ENCODE measurements around the gene P2RX2.

Gene P2RX2

DNA sequence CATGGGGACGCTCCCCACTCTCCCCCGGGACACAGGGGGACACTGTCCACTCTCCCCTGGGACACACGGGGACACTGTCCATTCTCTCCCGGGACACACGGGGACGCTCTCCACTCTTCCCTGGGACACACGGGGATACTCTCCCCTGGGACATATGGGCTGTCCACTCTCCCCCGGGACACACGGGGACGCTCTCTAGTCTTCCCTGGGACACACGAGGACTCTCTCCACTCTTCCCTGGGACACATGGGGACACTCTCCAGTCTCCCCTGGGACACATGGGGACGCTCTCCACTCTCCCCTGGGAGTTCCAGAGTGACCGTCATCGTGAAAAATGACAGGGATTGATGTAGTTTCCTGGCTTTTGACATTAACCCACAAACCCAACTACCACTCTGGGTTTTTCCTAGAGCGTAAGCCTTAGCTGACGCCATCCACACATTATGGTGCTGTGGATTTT is 3.0 kb upstream of the P2RX2 start:
- Histone ChIP-seq H3F3A (ENCODE audit: control insufficient read depth, insufficient read depth) (peaks cover 4% of the 10 kb centered on the region; the same call in 1 of the 2 replicates), H3K4me1 (ENCODE audit: control insufficient read depth, low read length) (peaks cover 3% of the 10 kb centered on the region; the same call in 1 of the 2 replicates), H3K4me3 (ENCODE audit: low read length) (no peak overlapping the region), H3K27me3 (ENCODE audit: control insufficient read depth, low read length) (0 out of 2 replicates have a peak, but pooled peaks cover 3% of the 10 kb centered on the region), H3K27ac (ENCODE audit: low read depth, low read length) (no peak overlapping the region), H3K36me3 (ENCODE audit: control insufficient read depth, low read length) (no peaks in the 10 kb centered on the region), H3K4me2 (ENCODE audit: low read length) (no peak overlapping the region), H3K9me3 (ENCODE audit: control insufficient read depth, insufficient read depth, low read length) (peaks cover 6% of the 10 kb centered on the region; the same call in 1 of the 2 replicates), H4K20me1 (ENCODE audit: control insufficient read depth, insufficient read depth, low read depth, low read length) (no peaks in the 10 kb centered on the region), H3K79me2 (ENCODE audit: control insufficient read depth, low read length) (no peaks in the 10 kb centered on the region), H3K9me2 (replicated peaks; ENCODE audit: control insufficient read depth, low read length) (no peaks in the 10 kb centered on the region)
- no peak for TF ChIP-seq EZH2phosphoT487 (IDR thresholded peaks at IDR 0.05; ENCODE audit: borderline replicate concordance, low read length)
- TF ChIP-seq, protein P1, sequence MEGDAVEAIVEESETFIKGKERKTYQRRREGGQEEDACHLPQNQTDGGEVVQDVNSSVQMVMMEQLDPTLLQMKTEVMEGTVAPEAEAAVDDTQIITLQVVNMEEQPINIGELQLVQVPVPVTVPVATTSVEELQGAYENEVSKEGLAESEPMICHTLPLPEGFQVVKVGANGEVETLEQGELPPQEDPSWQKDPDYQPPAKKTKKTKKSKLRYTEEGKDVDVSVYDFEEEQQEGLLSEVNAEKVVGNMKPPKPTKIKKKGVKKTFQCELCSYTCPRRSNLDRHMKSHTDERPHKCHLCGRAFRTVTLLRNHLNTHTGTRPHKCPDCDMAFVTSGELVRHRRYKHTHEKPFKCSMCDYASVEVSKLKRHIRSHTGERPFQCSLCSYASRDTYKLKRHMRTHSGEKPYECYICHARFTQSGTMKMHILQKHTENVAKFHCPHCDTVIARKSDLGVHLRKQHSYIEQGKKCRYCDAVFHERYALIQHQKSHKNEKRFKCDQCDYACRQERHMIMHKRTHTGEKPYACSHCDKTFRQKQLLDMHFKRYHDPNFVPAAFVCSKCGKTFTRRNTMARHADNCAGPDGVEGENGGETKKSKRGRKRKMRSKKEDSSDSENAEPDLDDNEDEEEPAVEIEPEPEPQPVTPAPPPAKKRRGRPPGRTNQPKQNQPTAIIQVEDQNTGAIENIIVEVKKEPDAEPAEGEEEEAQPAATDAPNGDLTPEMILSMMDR (IDR thresholded peaks at IDR 0.05; ENCODE audit: low read depth, low read length, poor library complexity, severe bottlenecking): no peak

DNA sequence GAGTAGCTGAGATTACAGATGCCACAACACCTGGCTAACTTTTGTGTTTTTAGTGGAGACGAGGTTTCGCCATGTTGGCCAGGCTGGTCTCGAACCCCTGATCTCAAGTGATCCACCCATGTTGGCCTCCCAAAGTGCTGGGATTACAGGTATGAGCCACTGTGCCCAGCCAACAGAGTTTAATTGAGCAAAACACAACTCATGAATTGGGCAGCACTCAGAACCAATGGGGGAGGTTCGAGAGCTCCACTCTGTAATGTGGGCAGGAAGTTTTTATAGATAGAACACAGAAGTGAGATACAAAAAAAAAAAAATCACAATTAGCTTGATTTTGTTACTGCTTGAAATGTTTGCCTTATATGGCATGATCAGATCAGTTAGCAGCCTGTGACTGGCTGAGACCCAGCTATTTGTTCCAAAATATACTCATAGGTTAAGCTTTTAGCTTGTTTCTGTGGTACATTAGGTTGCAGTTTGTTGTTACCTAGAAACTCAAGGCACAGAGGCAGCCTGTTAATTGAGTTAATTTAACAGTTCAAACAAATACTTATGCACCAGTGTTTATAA is 1.4 kb upstream of the P2RX2 start:
- Histone ChIP-seq H3K27me3 (ENCODE audit: control insufficient read depth, low read length) (0 out of 2 replicates have a peak, but pooled peaks cover 3% of the 10 kb centered on the region), H3F3A (ENCODE audit: control insufficient read depth, insufficient read depth) (peaks cover 4% of the 10 kb centered on the region; the same call in 1 of the 2 replicates), H4K20me1 (ENCODE audit: control insufficient read depth, insufficient read depth, low read depth, low read length) (no peaks in the 10 kb centered on the region), H3K79me2 (ENCODE audit: control insufficient read depth, low read length) (no peaks in the 10 kb centered on the region), H3K27ac (ENCODE audit: low read depth, low read length) (no peak overlapping the region), H3K9me3 (ENCODE audit: control insufficient read depth, insufficient read depth, low read length) (peaks cover 6% of the 10 kb centered on the region; the same call in 1 of the 2 replicates), H3K9me2 (replicated peaks; ENCODE audit: control insufficient read depth, low read length) (no peaks in the 10 kb centered on the region), H3K4me1 (ENCODE audit: control insufficient read depth, low read length) (peaks cover 3% of the 10 kb centered on the region; the same call in 1 of the 2 replicates), H3K36me3 (ENCODE audit: control insufficient read depth, low read length) (no peaks in the 10 kb centered on the region), H3K4me2 (ENCODE audit: low read length) (no peak overlapping the region), H3K4me3 (ENCODE audit: low read length) (no peak overlapping the region)
- no peak for TF ChIP-seq EZH2phosphoT487 (IDR thresholded peaks at IDR 0.05; ENCODE audit: borderline replicate concordance, low read length)
- TF ChIP-seq, protein P1 (IDR thresholded peaks at IDR 0.05; ENCODE audit: low read depth, low read length, poor library complexity, severe bottlenecking): no peak

DNA sequence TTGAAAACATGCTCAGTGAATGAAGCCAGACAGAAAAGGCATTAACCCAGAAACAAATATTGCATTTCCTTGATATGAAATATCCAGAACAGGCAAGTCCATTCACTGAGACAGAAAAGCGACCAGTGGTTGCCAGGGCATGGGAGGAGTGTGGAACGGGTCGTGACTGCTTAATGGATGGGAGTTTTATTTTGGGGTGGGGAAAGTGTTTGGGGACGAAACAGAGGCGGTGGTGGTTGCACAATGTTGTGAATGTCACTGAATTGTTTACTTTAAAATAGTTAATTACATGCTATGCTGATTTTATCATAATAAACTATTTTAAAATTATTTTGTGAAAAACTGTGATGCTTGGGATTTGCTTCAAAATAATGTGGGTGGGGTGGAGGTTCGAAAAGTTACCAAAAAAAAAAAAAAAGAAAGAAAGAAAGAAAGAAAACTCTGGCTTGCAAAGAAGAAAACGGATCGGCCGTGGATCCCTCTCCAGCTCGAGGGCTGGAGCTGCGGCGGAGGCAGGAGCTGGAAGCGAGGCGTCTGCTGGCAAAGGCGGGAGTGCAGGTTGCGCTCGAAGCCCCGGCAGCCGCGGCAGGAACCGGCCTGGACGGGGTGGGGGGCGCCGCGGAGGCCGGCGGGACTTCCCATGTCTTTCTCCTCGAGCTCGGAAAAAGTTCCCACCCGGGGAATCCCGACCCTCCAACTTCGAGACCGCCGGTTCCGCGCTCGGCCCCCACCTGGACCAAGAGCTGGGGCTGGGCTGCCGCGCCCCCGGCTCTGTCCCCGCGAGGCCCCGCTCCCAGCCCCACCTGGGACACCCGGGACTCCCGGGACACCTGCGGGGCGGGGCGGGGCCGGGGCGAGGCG is 524 bp upstream of the P2RX2 start:
- Histone ChIP-seq H3K36me3 (ENCODE audit: control insufficient read depth, low read length) (peaks cover 5% of the 10 kb centered on the region; the same call in 1 of the 2 replicates), H3K4me2 (ENCODE audit: low read length) (no peak overlapping the region), H3K4me1 (ENCODE audit: control insufficient read depth, low read length) (peaks cover 3% of the 10 kb centered on the region; the same call in 1 of the 2 replicates), H4K20me1 (ENCODE audit: control insufficient read depth, insufficient read depth, low read depth, low read length) (no peaks in the 10 kb centered on the region), H3K79me2 (ENCODE audit: control insufficient read depth, low read length) (no peaks in the 10 kb centered on the region), H3K9me3 (ENCODE audit: control insufficient read depth, insufficient read depth, low read length) (peaks cover 6% of the 10 kb centered on the region; the same call in 1 of the 2 replicates), H3K4me3 (ENCODE audit: low read length) (no peak overlapping the region), H3K27ac (ENCODE audit: low read depth, low read length) (no peak overlapping the region), H3F3A (ENCODE audit: control insufficient read depth, insufficient read depth) (peaks cover 7% of the 10 kb centered on the region), H3K27me3 (ENCODE audit: control insufficient read depth, low read length) (no peaks in the 10 kb centered on the region), H3K9me2 (replicated peaks; ENCODE audit: control insufficient read depth, low read length) (no peaks in the 10 kb centered on the region)
- TF ChIP-seq, protein P1 (IDR thresholded peaks at IDR 0.05; ENCODE audit: low read depth, low read length, poor library complexity, severe bottlenecking): no peak
- TF ChIP-seq EZH2phosphoT487 (IDR thresholded peaks at IDR 0.05; ENCODE audit: borderline replicate concordance, low read length): no peak
